NCI-H2171 treated with DMSO at 0.1 percent for 48 hours (cell line): Measurements from ENCODE around the gene CHRNG.
"Not testable (repeated sequence)": the region's sequence is repeated elsewhere in the genome, so short reads cannot be mapped to it uniquely, and the experiment has no call there.

Experiments used
- DNase-seq: peaks from one replicate; lab custom pipeline; 2025; lab: John Stamatoyannopoulos, UW

CHRNG gene

GRCh38 chr2:232527905-232528470 is 11.5 kb upstream of the CHRNG start:
- no peak for DNase-seq

DNA sequence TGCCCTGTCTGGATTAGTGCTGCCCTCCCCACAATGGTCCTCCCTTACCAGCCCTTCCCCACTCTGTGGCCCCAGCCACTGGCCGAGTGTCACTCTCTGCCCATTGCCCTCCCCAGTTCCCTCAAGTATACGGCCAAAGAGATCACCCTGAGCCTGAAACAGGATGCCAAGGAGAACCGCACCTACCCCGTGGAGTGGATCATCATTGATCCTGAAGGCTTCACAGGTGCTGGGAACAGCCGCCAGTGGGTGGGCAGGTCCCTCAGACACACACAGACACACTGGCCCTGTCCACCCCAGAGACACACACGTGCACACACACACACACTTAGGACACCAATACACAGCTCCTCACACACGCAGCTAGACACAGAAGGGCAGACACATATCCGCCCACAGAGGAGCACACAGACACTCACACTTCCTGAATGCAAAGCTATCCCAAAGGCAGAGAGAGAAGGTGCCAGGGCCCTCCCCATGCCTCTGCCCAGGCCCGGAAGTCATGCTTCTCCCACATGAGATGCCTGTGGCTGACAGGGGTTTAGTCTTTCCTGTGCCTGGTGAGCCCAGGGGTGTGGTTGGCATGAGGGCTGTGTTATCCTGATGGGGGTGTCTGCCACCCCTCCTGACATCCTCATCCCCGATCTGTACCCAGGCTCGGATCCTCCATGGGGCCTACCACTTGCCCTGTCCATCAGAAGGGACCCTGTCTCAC is 10.6 kb upstream of the CHRNG start:
- no peak for DNase-seq

- DNase-seq = no peak
Observed at GRCh38 chr2:232529806-232530547, 9.5 kb upstream of the CHRNG start.

GRCh38 chr2:232530626-232531260 is 8.7 kb upstream of the CHRNG start:
- DNase-seq = no peak

DNA sequence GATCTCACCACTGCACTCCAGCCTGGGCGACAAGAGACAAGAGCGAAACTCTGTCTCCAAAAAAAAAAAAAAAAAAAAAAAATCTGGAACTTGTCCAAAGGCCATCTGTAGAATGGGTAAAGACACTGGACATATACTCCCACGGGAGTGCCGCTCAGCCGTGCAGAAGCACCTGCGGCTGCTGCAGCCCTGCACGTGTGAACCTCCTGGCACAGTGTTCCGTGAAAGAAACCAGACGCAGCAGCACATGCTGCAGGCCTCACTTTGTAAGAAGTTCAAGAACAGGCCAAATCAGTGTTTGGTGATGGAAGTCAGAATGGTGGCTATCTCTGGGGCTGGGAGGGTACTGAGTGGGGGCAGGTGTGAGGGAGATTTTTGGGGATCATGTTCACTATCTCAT is 7.1 kb upstream of the CHRNG start:
- peak; percentile 78 for DNase-seq

- not testable (repeated sequence) for DNase-seq
Observed at GRCh38 chr2:232532821-232533220, 6.7 kb upstream of the CHRNG start.

GRCh38 chr2:232533944-232534710 is 5.4 kb upstream of the CHRNG start:
- no peak for DNase-seq

DNA sequence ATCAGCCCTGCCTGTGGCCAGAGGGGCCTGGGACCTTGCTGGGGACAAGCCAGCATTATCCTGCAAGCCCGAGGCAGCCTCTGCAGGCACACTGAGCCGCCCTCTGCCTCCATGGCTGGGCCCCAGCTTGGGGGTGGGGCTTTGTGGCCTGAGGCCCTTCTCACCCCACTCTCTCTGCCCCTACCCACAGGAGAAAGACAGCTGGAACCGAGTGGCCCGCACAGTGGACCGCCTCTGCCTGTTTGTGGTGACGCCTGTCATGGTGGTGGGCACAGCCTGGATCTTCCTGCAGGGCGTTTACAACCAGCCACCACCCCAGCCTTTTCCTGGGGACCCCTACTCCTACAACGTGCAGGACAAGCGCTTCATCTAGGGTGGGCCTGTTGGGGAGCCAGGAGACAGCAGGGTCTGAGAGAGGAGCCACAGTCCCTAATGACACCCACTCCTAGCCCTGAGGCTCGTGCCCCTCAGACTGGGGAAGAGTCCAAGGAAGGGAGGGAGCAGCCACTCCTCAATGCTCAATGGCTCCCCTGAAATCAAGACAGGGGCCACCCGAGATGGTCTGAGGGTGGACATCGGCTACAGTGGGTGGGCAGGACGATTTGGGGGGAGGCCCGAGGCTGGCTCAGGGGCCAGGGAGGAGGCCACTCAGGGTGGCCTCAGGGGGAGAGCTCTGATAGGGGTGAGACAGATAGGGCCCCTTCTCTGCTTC is 4.4 kb upstream of the CHRNG start:
- no peak for DNase-seq

DNA sequence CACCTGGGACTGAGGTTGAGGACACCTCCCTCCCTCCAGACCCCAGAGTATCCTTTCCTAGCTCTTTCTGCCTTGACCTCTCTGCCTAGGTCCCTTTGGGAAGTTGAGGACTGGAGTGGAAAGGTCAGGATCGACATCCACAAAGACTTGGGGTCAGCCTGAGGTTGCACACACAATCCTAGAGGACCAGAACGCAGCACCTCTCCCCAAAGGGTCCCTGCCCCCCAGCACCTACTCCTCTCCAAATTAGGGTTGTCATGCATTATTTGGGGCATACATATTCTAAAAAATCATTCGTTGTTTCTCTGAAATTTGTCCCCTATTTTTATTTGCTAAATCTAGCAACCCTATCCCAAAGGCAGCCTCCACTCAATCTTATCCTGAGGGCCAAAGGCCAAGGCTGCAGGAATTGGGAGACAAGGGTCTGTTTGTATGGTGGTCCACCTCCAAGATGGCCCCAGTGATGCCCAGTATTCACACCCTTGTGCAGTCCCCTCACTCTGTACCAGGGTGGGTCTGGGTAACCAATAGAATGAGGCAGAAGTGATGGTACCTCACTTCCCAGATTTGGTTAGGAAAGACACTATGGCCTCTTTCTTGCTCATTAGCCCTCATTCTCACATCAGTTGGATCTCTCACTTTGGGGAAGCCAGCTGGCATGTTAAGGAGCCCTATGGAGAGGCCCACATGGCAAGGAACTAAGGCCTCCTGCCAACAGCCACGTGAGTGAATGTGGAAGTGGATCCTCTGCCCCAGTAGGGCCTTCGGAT is 3.5 kb upstream of the CHRNG start:
- DNase-seq = no peak

DNA sequence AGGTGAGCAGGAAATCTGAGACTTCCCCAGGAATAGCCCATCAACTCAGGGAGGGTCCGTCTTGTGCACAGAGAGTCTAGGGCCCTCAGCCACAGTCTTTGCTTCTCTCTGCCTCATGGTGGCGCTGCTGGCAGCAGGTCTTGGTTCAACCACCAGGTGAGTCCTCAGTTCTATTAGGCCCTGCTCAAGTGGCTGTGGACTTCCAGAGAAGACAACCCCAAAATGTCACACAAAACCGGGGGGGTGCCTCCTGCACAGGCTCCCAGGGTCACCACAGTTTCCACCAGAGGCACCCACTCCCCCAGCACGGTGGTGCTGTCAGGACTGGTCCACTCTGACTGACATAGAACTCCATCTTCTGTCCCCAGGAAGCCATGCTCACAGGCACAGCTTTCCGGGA is 2.4 kb upstream of the CHRNG start:
- DNase-seq = no peak

DNA sequence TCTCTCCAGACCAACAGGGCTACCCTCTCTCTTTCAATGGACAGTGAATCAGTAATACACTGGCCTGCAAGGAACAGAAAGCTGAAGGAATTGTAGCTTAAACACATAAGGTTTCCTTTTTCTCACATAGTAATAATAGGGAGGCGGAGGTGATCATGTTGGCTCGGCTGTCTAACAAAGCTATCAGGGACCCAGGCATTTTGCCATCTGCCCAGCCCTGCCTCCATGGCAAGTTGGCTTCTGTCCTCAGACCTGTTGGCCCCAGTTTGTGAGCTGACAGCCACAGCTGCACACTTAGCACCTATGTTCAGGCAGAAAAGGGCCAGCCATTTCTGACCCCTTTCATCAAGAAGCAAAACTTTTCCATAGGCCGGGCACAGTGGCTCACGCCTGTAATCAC is 2.0 kb upstream of the CHRNG start:
- DNase-seq = no peak

GRCh38 chr2:232538671-232539070 is 821 bp upstream of the CHRNG start:
- DNase-seq = no peak

- DNase-seq = no peak
Observed at GRCh38 chr2:232540441-232541041, 1.0 kb downstream of the CHRNG start.

- no peak for DNase-seq
Observed at GRCh38 chr2:232541195-232541960, 1.9 kb downstream of the CHRNG start.

DNA sequence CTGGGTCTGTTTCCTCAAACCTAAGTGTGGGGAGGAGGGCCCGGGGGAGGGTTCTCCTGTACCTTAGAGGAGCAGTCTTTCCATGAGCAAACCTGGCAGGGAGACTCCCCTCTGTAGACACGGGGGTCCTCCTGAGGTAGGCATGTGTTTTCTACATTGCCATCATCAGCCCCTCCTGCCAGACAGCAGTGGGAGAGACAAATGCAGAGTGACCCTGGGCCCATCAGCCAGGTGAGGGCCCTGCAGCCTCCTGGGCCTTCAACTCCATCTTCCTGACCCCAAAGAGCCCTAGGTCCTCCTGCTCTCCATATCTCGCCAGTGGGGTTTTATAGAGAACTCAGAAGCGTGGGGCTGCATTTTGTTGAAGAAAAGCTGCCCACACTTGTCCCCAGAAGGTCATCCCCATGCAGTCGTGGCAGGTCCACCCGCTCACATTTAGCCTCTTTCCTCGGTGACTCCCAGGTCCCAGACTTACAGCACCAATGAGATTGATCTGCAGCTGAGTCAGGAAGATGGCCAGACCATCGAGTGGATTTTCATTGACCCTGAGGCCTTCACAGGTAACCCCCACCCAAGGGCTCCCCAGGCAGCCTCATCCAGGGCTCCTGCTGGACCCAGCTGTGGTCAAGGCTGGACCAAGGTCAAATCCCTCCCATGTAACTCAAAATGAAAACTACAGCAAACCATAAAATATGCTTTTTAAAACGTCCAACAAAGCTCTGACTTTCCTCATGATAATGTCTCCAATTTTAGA is 2.6 kb downstream of the CHRNG start:
- DNase-seq = no peak

- no peak for DNase-seq
Observed at GRCh38 chr2:232542715-232543467, 3.4 kb downstream of the CHRNG start.

DNA sequence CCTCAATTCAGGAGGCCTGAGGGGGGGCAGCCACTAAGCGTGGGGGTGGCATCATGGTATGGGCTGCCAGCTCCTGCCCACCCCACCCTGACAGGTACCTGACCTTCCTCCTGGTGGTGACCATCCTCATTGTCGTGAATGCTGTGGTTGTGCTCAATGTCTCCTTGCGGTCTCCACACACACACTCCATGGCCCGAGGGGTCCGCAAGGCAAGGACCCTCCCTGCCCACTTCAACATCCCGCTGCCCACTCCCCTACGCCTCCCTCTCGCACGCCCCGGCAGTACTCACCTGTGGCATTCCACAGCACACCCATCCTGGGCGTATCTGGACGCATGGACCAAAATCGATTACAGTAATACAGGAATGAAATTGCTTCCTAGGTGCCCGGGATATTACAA is 4.0 kb downstream of the CHRNG start:
- no peak for DNase-seq
